Stomach (tissue), 9 donors: ENCODE data around the gene CTDP1. TPM values are rescaled to one million over a fixed set of nuclear protein-coding genes. Genes with fewer than 3 reads are reported as not detected.
"Not testable (repeated sequence)": the region's sequence is repeated elsewhere in the genome, so short reads cannot be mapped to it uniquely, and the experiment has no call there.

Experiments used
- DNase-seq, 2 donors: peaks; one replicate each; pipeline versions ENCODE4 v3.0.0 to v3.0.0-alpha.2; 2013 to 2019
- H3K27ac ChIP-seq, 5 donors: fragments of 200-600 bp in 4 of 5; sonication (generic) in 4 of 5; one replicate each; pipeline ENCODE4 v1.5.1; 2013 to 2019; ENCODE audit warnings: mild to moderate bottlenecking in 1 of 5, moderate library complexity in 1 of 5
- H3K27me3 ChIP-seq, 3 donors: fragments of 200-600 bp; sonication (generic); one replicate each; pipeline ENCODE4 v1.5.1; 2017 to 2019; ENCODE audit warnings: mixed run types in 1 of 3
- H3K36me3 ChIP-seq, 4 donors: fragments of 200-600 bp; sonication (generic); 1 replicate in 3 of 4; 2 replicates in 1 of 4; pipeline ENCODE4 v1.5.1; 2016 to 2019
- H3K4me1 ChIP-seq, 4 donors: fragments of 200-600 bp; sonication (generic); one replicate each; pipeline ENCODE4 v1.5.1; 2016 to 2019
- H3K4me3 ChIP-seq, 4 donors: fragments of 200-600 bp; sonication (generic) in 3 of 4; one replicate each; pipeline ENCODE4 v1.5.1; 2016 to 2019; ENCODE audit warnings: mild to moderate bottlenecking in 1 of 4
- H3K9me3 ChIP-seq, 4 donors: fragments of 200-600 bp; sonication (generic); one replicate each; pipeline ENCODE4 v1.5.1; 2016 to 2019
- EP300 ChIP-seq: sonication (generic); formaldehyde crosslinking; IDR thresholded peaks from one replicate; pipeline ENCODE4 v1.6.1; 2017; ENCODE audit warnings: antibody characterized with exemption
- POLR2A ChIP-seq, 4 donors: fragments of 450-650 bp; IDR thresholded peaks; one replicate each; pipeline ENCODE4 v1.6.1; 2016; ENCODE audit warnings: antibody characterized with exemption in 4 of 4, control low read depth in 2 of 4, mild to moderate bottlenecking in 1 of 4, moderate library complexity in 1 of 4
- POLR2AphosphoS5 ChIP-seq, 3 donors: sonication (generic); formaldehyde crosslinking; IDR thresholded peaks; one replicate each; pipeline ENCODE4 v1.6.1; 2016; ENCODE audit warnings: antibody characterized with exemption in 3 of 3
- WGBS, 5 donors: extraction: QIAGEN DNeasy Blood & Tissue Kit in 3 of 5; methylation state at CpG; one replicate each; pipeline versions ENCODE4 v1.1.5 to v1.1.7; 2013 to 2018; 5-methylcytosine and 5-hydroxymethylcytosine counted together
- intact Hi-C: fragments of 100-400 bp; cut with DNase I; formaldehyde crosslinking; loops from one replicate; pipeline ENCODE4 v1.15.1; 2023; ENCODE audit warnings: low total_unique reads
- polyA plus RNA-seq, 3 donors: library from polyadenylated mRNA; stranded (reverse); fragments of 200-250 nt; gene quantifications; one replicate each; pipeline ENCODE4 v1.2.3, GENCODE V29; 2013
- total RNA-seq, 5 donors: library from RNA; depleted of rRNA; stranded (reverse); fragments of >200 nt; gene quantifications; one replicate each; pipeline versions ENCODE4 v1.1.0 to v1.2.3, GENCODE V29; 2014 to 2016
- TF ChIP-seq, protein P1 (sequence below), 7 experiments: fragments of 450-650 bp in 4 of 7; fragments of 200-600 bp in 3 of 7; sonication (generic) in 3 of 7; IDR thresholded peaks; one replicate each; pipeline ENCODE4 v1.5.1; 2016 to 2019; ENCODE audit warnings: antibody characterized with exemption in 7 of 7, control low read depth in 2 of 7, mild to moderate bottlenecking in 1 of 7
- donor health status: healthy with polysubstance abuse.
- donor health status: Bipolar disorder and iron deficiency.
- donor health status: healthy.

Gene CTDP1
- total and polyA plus RNA-seq, 8 donors: 7.6 to 50.7 (median 16.8) TPM

DNA sequence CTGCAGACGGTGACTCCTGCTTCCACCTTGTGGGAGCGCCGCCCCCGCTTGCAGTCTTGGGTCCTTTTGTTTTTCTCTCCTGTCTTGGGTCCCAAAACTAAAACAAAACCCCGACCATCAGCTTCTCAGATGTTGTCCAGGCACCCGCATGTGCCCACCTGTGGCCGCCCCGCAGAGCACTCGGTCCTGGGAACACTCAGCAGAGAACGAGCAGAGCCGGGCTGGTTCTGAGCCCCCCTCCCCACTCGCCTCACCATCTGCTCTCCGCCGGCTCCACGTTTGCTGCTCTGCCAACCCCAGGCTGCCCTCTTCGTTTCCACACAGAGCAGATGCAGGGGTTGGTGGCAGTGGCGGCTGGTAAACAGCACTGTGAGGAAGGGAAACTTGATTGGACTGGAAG is 38.5 kb downstream of the CTDP1 start:
- WGBS, 5 donors: 95 to 97% (median 95%) methylated on average over 17 of the region's 17 CpGs
- no peaks in the 10 kb centered on the region for H3K27me3 ChIP-seq
- no peak overlapping the region for H3K4me3 ChIP-seq
- H3K27ac ChIP-seq: no peak overlapping the region
- intact Hi-C loops: no loop called here
- no peaks in the 10 kb centered on the region for H3K4me1 ChIP-seq
- H3K36me3 ChIP-seq: peaks cover 56 to 100% (median 99%) of the 10 kb centered on the region in 4 donors
- no peaks in the 10 kb centered on the region for H3K9me3 ChIP-seq
- TF ChIP-seq POLR2AphosphoS5 (IDR thresholded peaks at IDR 0.05): no peak
- TF ChIP-seq, protein P1, sequence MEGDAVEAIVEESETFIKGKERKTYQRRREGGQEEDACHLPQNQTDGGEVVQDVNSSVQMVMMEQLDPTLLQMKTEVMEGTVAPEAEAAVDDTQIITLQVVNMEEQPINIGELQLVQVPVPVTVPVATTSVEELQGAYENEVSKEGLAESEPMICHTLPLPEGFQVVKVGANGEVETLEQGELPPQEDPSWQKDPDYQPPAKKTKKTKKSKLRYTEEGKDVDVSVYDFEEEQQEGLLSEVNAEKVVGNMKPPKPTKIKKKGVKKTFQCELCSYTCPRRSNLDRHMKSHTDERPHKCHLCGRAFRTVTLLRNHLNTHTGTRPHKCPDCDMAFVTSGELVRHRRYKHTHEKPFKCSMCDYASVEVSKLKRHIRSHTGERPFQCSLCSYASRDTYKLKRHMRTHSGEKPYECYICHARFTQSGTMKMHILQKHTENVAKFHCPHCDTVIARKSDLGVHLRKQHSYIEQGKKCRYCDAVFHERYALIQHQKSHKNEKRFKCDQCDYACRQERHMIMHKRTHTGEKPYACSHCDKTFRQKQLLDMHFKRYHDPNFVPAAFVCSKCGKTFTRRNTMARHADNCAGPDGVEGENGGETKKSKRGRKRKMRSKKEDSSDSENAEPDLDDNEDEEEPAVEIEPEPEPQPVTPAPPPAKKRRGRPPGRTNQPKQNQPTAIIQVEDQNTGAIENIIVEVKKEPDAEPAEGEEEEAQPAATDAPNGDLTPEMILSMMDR (IDR thresholded peaks at IDR 0.05): no peak
- TF ChIP-seq EP300: no peak
- TF ChIP-seq POLR2A (IDR thresholded peaks at IDR 0.05): no peak
- DNase-seq: no peak

DNA sequence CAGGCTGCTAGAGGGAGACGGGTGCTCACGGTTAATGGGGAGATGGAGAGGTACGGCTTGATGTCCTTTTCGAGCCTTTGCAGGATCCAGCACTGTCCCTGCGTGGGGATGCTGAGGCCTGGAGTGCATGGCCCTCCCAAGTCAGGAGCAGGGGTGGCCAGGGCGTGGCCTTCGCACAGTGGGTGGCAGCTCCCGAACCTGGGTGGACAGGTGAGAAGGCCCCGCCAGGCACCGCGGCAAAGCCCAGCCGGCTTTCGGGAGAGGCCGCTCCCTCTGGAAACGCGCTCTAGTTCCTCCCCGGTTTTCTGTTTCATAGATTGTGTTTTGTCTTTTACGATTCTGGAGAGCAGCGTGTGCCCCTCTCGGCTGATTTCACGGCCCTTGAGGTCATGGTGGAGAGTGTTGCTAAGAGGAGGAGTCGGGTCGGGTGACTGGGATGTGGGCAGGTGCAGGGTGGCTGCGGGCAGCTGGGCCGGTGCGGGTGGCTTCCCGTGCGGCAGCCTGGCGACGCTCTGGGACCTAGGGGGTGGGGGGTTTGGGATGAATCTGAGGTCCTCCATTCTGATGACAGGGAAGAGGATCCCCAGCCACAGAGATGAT is 39.4 kb downstream of the CTDP1 start:
- WGBS, 5 donors: 92 to 98% (median 97%) methylated on average over 26 to 30 of the region's 30 CpGs
- TF ChIP-seq POLR2A (IDR thresholded peaks at IDR 0.05) (no peak), EP300 (no peak), POLR2AphosphoS5 (IDR thresholded peaks at IDR 0.05) (no peak)
- H3K9me3 ChIP-seq: peaks cover 0 to 4% (median 0%) of the 10 kb centered on the region in 4 donors
- peaks cover 56 to 100% (median 99%) of the 10 kb centered on the region in 4 donors for H3K36me3 ChIP-seq
- H3K27ac ChIP-seq: no peak overlapping the region
- H3K4me1 ChIP-seq: no peaks in the 10 kb centered on the region
- intact Hi-C loops: no loop called here
- H3K4me3 ChIP-seq: no peak overlapping the region
- no peak for DNase-seq
- H3K27me3 ChIP-seq: no peaks in the 10 kb centered on the region

GRCh38 chr18:79719478-79720358 is 40.1 kb downstream of the CTDP1 start:
- H3K27ac ChIP-seq, DNase-seq, H3K27me3 ChIP-seq, intact Hi-C loops, H3K4me3 ChIP-seq, H3K4me1 ChIP-seq: not testable (repeated sequence)
- Histone ChIP-seq H3K9me3 (peaks cover 0 to 11% (median 0%) of the 10 kb centered on the region in 4 donors), H3K36me3 (peaks cover 53 to 100% (median 99%) of the 10 kb centered on the region in 4 donors)
- WGBS, 5 donors: 88 to 98% (median 95%) methylated on average over 11 to 19 of the region's 19 CpGs

GRCh38 chr18:79720359-79720733 is 40.7 kb downstream of the CTDP1 start:
- peaks cover 49 to 100% (median 99%) of the 10 kb centered on the region in 4 donors for H3K36me3 ChIP-seq
- intact Hi-C loops: no loop called here

GRCh38 chr18:79723036-79723435 is 43.4 kb downstream of the CTDP1 start:
- no peak overlapping the region for H3K27ac ChIP-seq
- TF ChIP-seq EP300: no peak
- TF ChIP-seq, protein P1 (IDR thresholded peaks at IDR 0.05): no peak
- TF ChIP-seq POLR2AphosphoS5 (IDR thresholded peaks at IDR 0.05): no peak
- no peak for TF ChIP-seq POLR2A (IDR thresholded peaks at IDR 0.05)
- intact Hi-C loops: no loop called here
- no peak for DNase-seq
- no peaks in the 10 kb centered on the region for H3K4me1 ChIP-seq
- WGBS, 5 donors: 92 to 99% (median 96%) methylated on average over 13 of the region's 13 CpGs
- peaks cover 0 to 23% (median 0%) of the 10 kb centered on the region in 4 donors for H3K9me3 ChIP-seq
- peaks cover 27 to 100% (median 94%) of the 10 kb centered on the region in 4 donors for H3K36me3 ChIP-seq
- H3K4me3 ChIP-seq: no peak overlapping the region
- no peaks in the 10 kb centered on the region for H3K27me3 ChIP-seq

More at GRCh38 chr18:79720359-79720733, 40.7 kb downstream of the CTDP1 start:
- H3K9me3 ChIP-seq: peaks cover 0 to 12% (median 0%) of the 10 kb centered on the region in 4 donors
- H3K4me3 ChIP-seq: no peak overlapping the region
- no peak overlapping the region for H3K27ac ChIP-seq
- TF ChIP-seq POLR2A (IDR thresholded peaks at IDR 0.05) (no peak), EP300 (no peak), POLR2AphosphoS5 (IDR thresholded peaks at IDR 0.05) (no peak)
- TF ChIP-seq, protein P1 (IDR thresholded peaks at IDR 0.05): no peak
- 88 to 98% (median 93%) methylated on average over 14 of the region's 14 CpGs for WGBS, 5 donors
- H3K27me3 ChIP-seq: no peaks in the 10 kb centered on the region
- DNase-seq: no peak
- no peaks in the 10 kb centered on the region for H3K4me1 ChIP-seq
